ENCODE data around the gene THAP4. TPM values are rescaled to one million over a fixed set of nuclear protein-coding genes. Genes with fewer than 3 reads are reported as not detected.

THAP4 gene
- total and polyA plus RNA-seq, 2 of the 13 experiments (the other 11 are each of a cell fraction or from before 2014, with no cell fraction given) = 59.7 to 75.7 TPM

DNA sequence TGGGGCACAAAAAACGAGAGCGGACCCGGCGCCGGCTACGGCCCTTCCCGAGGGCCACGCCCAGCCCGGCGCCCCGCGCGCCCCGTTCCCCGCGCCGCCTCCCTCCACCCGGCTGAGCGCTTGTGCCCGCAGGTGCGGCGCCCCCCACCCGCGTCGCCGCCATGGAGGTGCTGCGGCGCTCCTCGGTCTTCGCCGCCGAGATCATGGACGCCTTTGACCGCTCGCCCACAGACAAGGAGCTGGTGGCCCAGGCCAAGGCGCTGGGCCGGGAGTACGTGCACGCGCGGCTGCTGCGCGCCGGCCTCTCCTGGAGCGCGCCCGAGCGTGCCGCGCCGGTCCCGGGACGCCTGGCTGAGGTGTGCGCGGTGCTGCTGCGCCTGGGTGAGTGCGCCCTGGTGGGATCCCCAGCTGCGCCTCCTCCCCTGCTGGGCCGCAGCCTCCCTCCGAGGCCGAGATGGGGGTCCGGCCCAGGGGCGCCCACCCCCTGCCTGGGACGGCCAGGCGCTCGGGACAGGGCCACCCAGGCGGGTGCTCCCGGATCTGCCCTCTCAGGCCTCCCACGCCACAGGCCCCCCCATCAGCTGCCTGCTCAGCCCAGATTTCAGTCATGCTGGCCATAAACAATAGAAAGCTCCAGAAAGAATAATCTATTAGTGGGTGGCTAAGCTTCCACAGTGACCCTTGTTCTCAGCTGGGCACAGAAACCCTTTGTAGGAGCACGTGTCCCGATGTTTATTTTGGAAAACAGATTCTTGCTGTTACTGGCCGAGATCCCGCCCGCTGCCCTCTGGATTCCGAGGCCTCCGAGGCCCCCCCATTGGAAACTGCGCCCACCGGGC lies 77.4 kb downstream of the THAP4 start (continued):
- TF ChIP-seq THYN1 (CRISPR knock-in tag; IDR thresholded peaks at IDR 0.05; ENCODE audit: borderline replicate concordance, low read depth) (no peak), RXRA (CRISPR knock-in tag; IDR thresholded peaks at IDR 0.05) (no peak), FOXC1 (CRISPR knock-in tag; IDR thresholded peaks at IDR 0.05; ENCODE audit: borderline replicate concordance) (peak; percentile 74; the same call in 1 of the 2 replicates), ZBTB8A (CRISPR knock-in tag; IDR thresholded peaks at IDR 0.05; ENCODE audit: borderline replicate concordance, low read depth) (no peak), KLF6 (CRISPR knock-in tag; IDR thresholded peaks at IDR 0.05) (no peak), NFE2L1 (CRISPR knock-in tag; IDR thresholded peaks at IDR 0.05; ENCODE audit: borderline replicate concordance) (no peak), AKNA (CRISPR knock-in tag; IDR thresholded peaks at IDR 0.05; ENCODE audit: borderline replicate concordance) (no peak), ZNF773 (CRISPR knock-in tag; IDR thresholded peaks at IDR 0.05; ENCODE audit: borderline replicate concordance) (0 out of 2 replicates have a peak, but pooled peaks have one; percentile 45), ZNF841 (CRISPR knock-in tag; IDR thresholded peaks at IDR 0.05; ENCODE audit: borderline replicate concordance) (no peak), ZBTB38 (CRISPR knock-in tag; IDR thresholded peaks at IDR 0.05) (no peak; the same call in 1 of the 2 replicates), ZFYVE20 (CRISPR knock-in tag; IDR thresholded peaks at IDR 0.05; ENCODE audit: borderline replicate concordance, low read depth) (no peak), ZNF230 (CRISPR knock-in tag; IDR thresholded peaks at IDR 0.05) (no peak; the same call in 1 of the 2 replicates)
- TF ChIP-seq, protein P1, sequence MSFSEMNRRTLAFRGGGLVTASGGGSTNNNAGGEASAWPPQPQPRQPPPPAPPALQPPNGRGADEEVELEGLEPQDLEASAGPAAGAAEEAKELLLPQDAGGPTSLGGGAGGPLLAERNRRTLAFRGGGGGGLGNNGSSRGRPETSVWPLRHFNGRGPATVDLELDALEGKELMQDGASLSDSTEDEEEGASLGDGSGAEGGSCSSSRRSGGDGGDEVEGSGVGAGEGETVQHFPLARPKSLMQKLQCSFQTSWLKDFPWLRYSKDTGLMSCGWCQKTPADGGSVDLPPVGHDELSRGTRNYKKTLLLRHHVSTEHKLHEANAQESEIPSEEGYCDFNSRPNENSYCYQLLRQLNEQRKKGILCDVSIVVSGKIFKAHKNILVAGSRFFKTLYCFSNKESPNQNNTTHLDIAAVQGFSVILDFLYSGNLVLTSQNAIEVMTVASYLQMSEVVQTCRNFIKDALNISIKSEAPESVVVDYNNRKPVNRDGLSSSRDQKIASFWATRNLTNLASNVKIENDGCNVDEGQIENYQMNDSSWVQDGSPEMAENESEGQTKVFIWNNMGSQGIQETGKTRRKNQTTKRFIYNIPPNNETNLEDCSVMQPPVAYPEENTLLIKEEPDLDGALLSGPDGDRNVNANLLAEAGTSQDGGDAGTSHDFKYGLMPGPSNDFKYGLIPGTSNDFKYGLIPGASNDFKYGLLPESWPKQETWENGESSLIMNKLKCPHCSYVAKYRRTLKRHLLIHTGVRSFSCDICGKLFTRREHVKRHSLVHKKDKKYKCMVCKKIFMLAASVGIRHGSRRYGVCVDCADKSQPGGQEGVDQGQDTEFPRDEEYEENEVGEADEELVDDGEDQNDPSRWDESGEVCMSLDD (CRISPR knock-in tag; IDR thresholded peaks at IDR 0.05; ENCODE audit: borderline replicate concordance) = no peak; the same call in 1 of the 2 replicates
- TF ChIP-seq, protein P2, sequence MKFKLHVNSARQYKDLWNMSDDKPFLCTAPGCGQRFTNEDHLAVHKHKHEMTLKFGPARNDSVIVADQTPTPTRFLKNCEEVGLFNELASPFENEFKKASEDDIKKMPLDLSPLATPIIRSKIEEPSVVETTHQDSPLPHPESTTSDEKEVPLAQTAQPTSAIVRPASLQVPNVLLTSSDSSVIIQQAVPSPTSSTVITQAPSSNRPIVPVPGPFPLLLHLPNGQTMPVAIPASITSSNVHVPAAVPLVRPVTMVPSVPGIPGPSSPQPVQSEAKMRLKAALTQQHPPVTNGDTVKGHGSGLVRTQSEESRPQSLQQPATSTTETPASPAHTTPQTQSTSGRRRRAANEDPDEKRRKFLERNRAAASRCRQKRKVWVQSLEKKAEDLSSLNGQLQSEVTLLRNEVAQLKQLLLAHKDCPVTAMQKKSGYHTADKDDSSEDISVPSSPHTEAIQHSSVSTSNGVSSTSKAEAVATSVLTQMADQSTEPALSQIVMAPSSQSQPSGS (CRISPR knock-in tag; IDR thresholded peaks at IDR 0.05) = no peak; the same call in 1 of the 2 replicates
- TF ChIP-seq, protein P3, sequence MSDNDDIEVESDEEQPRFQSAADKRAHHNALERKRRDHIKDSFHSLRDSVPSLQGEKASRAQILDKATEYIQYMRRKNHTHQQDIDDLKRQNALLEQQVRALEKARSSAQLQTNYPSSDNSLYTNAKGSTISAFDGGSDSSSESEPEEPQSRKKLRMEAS (IDR thresholded peaks at IDR 0.05) = peak; percentile 90
